IMR-90 (cell line): ENCODE results near the gene ADGRD1. TPM values are rescaled to one million over a fixed set of nuclear protein-coding genes. Genes with fewer than 3 reads are reported as not detected.

ENCODE experiments used
- ATAC-seq: fragments of 200-7000 bp; cut with Tn5 transposase; 2 replicates; pipeline ENCODE4 v1.9.1; 2020; ENCODE audit warnings: low read depth, mild to moderate bottlenecking, moderate library complexity
- BruUV-seq: library from RNA; stranded (reverse); fragments of 400-500 nt; replicated peaks from 2 replicates; lab custom pipeline; 2021; lab: Mats Ljungman, UMichigan
- CTCF ChIA-PET: fragments of 300-600 bp; formaldehyde crosslinking; extraction: SDS; loops from one replicate; lab custom pipeline; 2021; ENCODE audit warnings: antibody characterized with exemption; lab: Yijun Ruan, JAX
- POLR2A ChIA-PET: fragments of 300-600 bp; sonication (Branson Sonifier 250); formaldehyde crosslinking; loops from one replicate; lab custom pipeline; 2022; ENCODE audit warnings: antibody characterized with exemption; ENCODE audit not compliant: unreplicated experiment; lab: Charles Lee
- DNase-seq: peaks from one replicate; pipeline ENCODE4 v3.0.0; 2013
- H2AFZ ChIP-seq: replicated peaks from 2 replicates; pipeline ENCODE3; 2013; ENCODE audit warnings: low read length, mild to moderate bottlenecking; ENCODE audit not compliant: poor library complexity
- H2AK5ac ChIP-seq: 2 replicates; pipeline ENCODE4 v1.6.1; 2013; ENCODE audit warnings: low read depth, low read length, inconsistent platforms
- H2AK9ac ChIP-seq: replicated peaks from 2 replicates; pipeline ENCODE3; 2013; ENCODE audit warnings: mild to moderate bottlenecking, low read depth, low read length, moderate library complexity; ENCODE audit not compliant: poor library complexity
- H2BK120ac ChIP-seq: 2 replicates; pipeline ENCODE4 v1.6.1; 2013; ENCODE audit warnings: low read depth, low read length, inconsistent platforms
- H2BK15ac ChIP-seq: 3 replicates; pipeline ENCODE4 v1.6.1; 2013; ENCODE audit warnings: low read depth, low read length, inconsistent platforms
- H2BK20ac ChIP-seq: 2 replicates; pipeline ENCODE4 v1.6.1; 2013; ENCODE audit warnings: low read depth, mild to moderate bottlenecking, inconsistent platforms, low read length, moderate library complexity
- H2BK5ac ChIP-seq: 2 replicates; pipeline ENCODE4 v1.6.1; 2013; ENCODE audit warnings: mild to moderate bottlenecking, low read depth, low read length, inconsistent platforms; ENCODE audit not compliant: poor library complexity, severe bottlenecking
- H3K14ac ChIP-seq: replicated peaks from 2 replicates; pipeline ENCODE4 v1.6.1; 2013; ENCODE audit warnings: low read depth, low read length, inconsistent platforms
- H3K18ac ChIP-seq: 2 replicates; pipeline ENCODE4 v1.6.1; 2013; ENCODE audit warnings: low read depth, low read length, control low read depth
- H3K23ac ChIP-seq: 2 replicates; pipeline ENCODE4 v1.6.1; 2013; ENCODE audit warnings: low read depth, low read length, inconsistent platforms
- H3K27ac ChIP-seq: 2 replicates; pipeline ENCODE4 v1.5.1; 2013; ENCODE audit warnings: mild to moderate bottlenecking, control low read depth, low read length; ENCODE audit not compliant: insufficient read depth
- H3K27me3 ChIP-seq: 2 replicates; pipeline ENCODE4 v1.6.1; 2013; ENCODE audit warnings: low read length; ENCODE audit not compliant: control insufficient read depth, insufficient read depth
- H3K36me3 ChIP-seq: 2 replicates; pipeline ENCODE4 v1.6.1; 2013; ENCODE audit warnings: low read length, mixed read lengths; ENCODE audit not compliant: control insufficient read depth, insufficient read depth
- H3K4ac ChIP-seq: 2 replicates; pipeline ENCODE4 v1.6.1; 2013; ENCODE audit warnings: low read depth, low read length, inconsistent platforms
- H3K4me1 ChIP-seq: 2 replicates; pipeline ENCODE4 v1.6.1; 2013; ENCODE audit warnings: low read length, mixed read lengths; ENCODE audit not compliant: control insufficient read depth, insufficient read depth
- H3K4me2 ChIP-seq: 2 replicates; pipeline ENCODE4 v1.6.1; 2013; ENCODE audit warnings: low read depth, mild to moderate bottlenecking, control low read depth, low read length, moderate library complexity
- H3K4me3 ChIP-seq: 2 replicates; pipeline ENCODE4 v1.5.1; 2013; ENCODE audit warnings: low read depth, mild to moderate bottlenecking, control low read depth, low read length, moderate library complexity; ENCODE audit not compliant: insufficient read depth
- H3K56ac ChIP-seq: 2 replicates; pipeline ENCODE4 v1.6.1; 2013; ENCODE audit warnings: low read length, inconsistent platforms; ENCODE audit not compliant: insufficient read depth; ENCODE audit errors: extremely low read depth
- H3K79me1 ChIP-seq, 2 experiments: 2 replicates each; pipeline ENCODE4 v1.6.1; 2013; ENCODE audit warnings: low read length in 2 of 2, inconsistent platforms in 1 of 2, low read depth in 1 of 2
- H3K9ac ChIP-seq: 2 replicates; pipeline ENCODE4 v1.6.1; 2013; ENCODE audit warnings: low read depth, low read length, control low read depth
- H3K9me1 ChIP-seq: 2 replicates; pipeline ENCODE4 v1.6.1; 2013; ENCODE audit warnings: low read length, inconsistent platforms; ENCODE audit not compliant: insufficient read depth
- H3K9me3 ChIP-seq: 2 replicates; pipeline ENCODE4 v1.6.1; 2013; ENCODE audit warnings: low read length; ENCODE audit not compliant: control insufficient read depth, insufficient read depth
- H4K20me1 ChIP-seq: 2 replicates; pipeline ENCODE4 v1.6.1; 2013; ENCODE audit warnings: low read length, inconsistent platforms; ENCODE audit not compliant: insufficient read depth
- H4K5ac ChIP-seq: 2 replicates; pipeline ENCODE4 v1.6.1; 2013; ENCODE audit warnings: mild to moderate bottlenecking, low read depth, low read length, control low read depth
- H4K8ac ChIP-seq, 2 experiments: 2 replicates each; pipeline ENCODE4 v1.6.1; 2013; ENCODE audit warnings: low read depth in 2 of 2, low read length in 2 of 2, control low read depth in 1 of 2, inconsistent platforms in 1 of 2
- H4K91ac ChIP-seq: 2 replicates; pipeline ENCODE4 v1.6.1; 2013; ENCODE audit warnings: low read depth, low read length, inconsistent platforms; ENCODE audit not compliant: insufficient read depth
- CEBPB ChIP-seq: IDR thresholded peaks from 2 replicates; pipeline ENCODE4 v1.6.1; 2012; ENCODE audit warnings: low read depth, low read length, improper control_type of control experiment
- NFE2L2 ChIP-seq: fragments of 150-350 bp; IDR thresholded peaks from 2 replicates; pipeline ENCODE4 v1.6.1; 2016; ENCODE audit warnings: low read depth, mild to moderate bottlenecking, low read length
- RCOR1 ChIP-seq: IDR thresholded peaks from 2 replicates; pipeline ENCODE4 v1.6.1; 2012; ENCODE audit warnings: mild to moderate bottlenecking, low read length, improper control_type of control experiment; ENCODE audit not compliant: insufficient replicate concordance
- WGBS, 2 experiments: methylation state at CpG; one replicate each; pipeline versions ENCODE4 v1.1.5 to v1.1.7; 2013; ENCODE audit warnings: missing lambda C conversion rate in 2 of 2; ENCODE audit not compliant: insufficient read length in 1 of 2; ENCODE audit errors: extremely low coverage in 2 of 2; 5-methylcytosine and 5-hydroxymethylcytosine counted together
- dilution Hi-C: fragments of 300-500 bp; cut with HindIII; formaldehyde crosslinking; loops from one replicate; pipeline ENCODE4 v1.14.3; 2018; ENCODE audit warnings: low sequenced_read_pairs; ENCODE audit not compliant: unreplicated experiment
- in situ Hi-C: fragments of 300-500 bp; cut with MboI; formaldehyde crosslinking; loops from 3 replicates; pipeline ENCODE4 v1.14.3; 2019; ENCODE audit warnings: low sequenced_read_pairs, inconsistent platforms, mixed read lengths
- intact Hi-C: fragments of 100-400 bp; cut with micrococcal nuclease; formaldehyde crosslinking; loops from 2 replicates; pipeline ENCODE4 v1.10.0; 2022
- polyA plus RNA-seq, 3 experiments: library from polyadenylated mRNA; depleted of rRNA; stranded (reverse); fragments of >200 nt; gene quantifications; 2 replicates each; pipeline ENCODE4 v1.2.3, GENCODE V29; 2012; ENCODE audit warnings: low replicate concordance in 1 of 3
- total RNA-seq: library from RNA; depleted of rRNA; stranded (reverse); fragments of >200 nt; gene quantifications from 2 replicates; pipeline ENCODE4 v1.2.3, GENCODE V29; 2012

Gene ADGRD1
- total and polyA plus RNA-seq, 2 of the 4 experiments (the other 2 are of a cell fraction): not detected

DNA sequence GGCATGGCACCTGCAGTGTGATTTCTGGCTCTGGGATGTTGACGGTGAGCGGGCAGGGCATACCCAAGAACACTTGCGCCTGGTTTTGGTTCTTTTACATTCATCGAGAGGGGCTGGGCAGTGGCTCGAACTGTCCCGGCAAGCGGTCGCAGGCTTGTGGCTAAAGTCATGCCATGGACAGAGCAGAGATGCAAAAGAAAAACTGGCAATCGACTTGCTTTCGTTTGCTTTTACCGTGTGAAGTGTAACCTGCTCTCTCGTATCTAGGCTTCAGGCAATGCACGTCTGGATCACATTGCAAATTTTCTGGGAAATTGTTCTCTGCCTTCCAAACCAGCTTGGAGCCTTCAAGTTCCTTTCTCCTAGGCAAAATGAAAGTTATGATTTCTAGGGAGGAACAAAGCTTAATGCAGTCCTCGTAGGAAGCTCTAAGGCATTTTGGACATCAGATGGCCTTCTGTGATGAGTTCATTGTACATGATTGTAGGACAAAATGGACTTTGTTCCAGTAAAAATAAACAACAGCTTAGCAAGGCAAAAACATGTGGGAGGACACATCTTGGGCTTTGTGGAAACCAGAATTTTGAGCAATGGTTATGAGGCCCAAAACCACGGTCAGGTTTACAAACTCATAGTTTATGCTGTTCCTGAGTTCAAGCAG lies 18.3 kb downstream of the ADGRD1 start:
- H3K4me2 ChIP-seq: no peak overlapping the region

More for the DNA sequence above, 18.3 kb downstream of the ADGRD1 start:
- H2BK5ac ChIP-seq: no peak overlapping the region
- H3K9ac ChIP-seq: no peak overlapping the region
- ATAC-seq (no peak; the same call in 1 of the 2 replicates), DNase-seq (no peak)
- no peak overlapping the region for H4K91ac ChIP-seq
- 83% methylated on average over 10 of the region's 15 CpGs; no CpG with 5 or more reads in 1 of the 2 experiments for WGBS, 2 experiments
- TF ChIP-seq RCOR1 (no peak), CEBPB (no peak), NFE2L2 (no peak)
- H2BK120ac ChIP-seq: no peak overlapping the region
- no TSS peak for BruUV-seq
- no peak overlapping the region for H3K23ac ChIP-seq
- no peak overlapping the region for H3K27ac ChIP-seq
- no peak overlapping the region for H4K5ac ChIP-seq
- H3K79me1 ChIP-seq: no peaks in the 10 kb centered on the region
- H3K14ac ChIP-seq: no peak overlapping the region
- H2AFZ ChIP-seq: no peak overlapping the region
- no peak overlapping the region for H4K8ac ChIP-seq
- dilution Hi-C loops (no loop called here), intact Hi-C loops (no loop called here), in situ Hi-C loops (no loop called here)
- H3K27me3 ChIP-seq: no peaks in the 10 kb centered on the region
- H2AK5ac ChIP-seq: no peak overlapping the region
- no peak overlapping the region for H3K4ac ChIP-seq
- no peaks in the 10 kb centered on the region for H3K9me1 ChIP-seq
- no peak overlapping the region for H2AK9ac ChIP-seq
- POLR2A ChIA-PET: no interaction called here
- H3K18ac ChIP-seq: no peak overlapping the region
- no peaks in the 10 kb centered on the region for H3K36me3 ChIP-seq
- no peak overlapping the region for H3K4me3 ChIP-seq
- H4K20me1 ChIP-seq: no peaks in the 10 kb centered on the region
- CTCF ChIA-PET: no interaction called here
- H3K9me3 ChIP-seq: peaks cover 17% of the 10 kb centered on the region
- no peak overlapping the region for H2BK15ac ChIP-seq
- no peak overlapping the region for H2BK20ac ChIP-seq
- H3K56ac ChIP-seq: no peak overlapping the region
- H3K4me1 ChIP-seq: no peaks in the 10 kb centered on the region
